Measurements from ENCODE around the gene TCFL5.

TCFL5 gene

GRCh38 chr20:62822239-62822787, 39.3 kb downstream of the TCFL5 start (continued):
- TF ChIP-seq ZNF544 (tag by site-specific recombination; IDR thresholded peaks at IDR 0.05), result no peak
- TF ChIP-seq PRDM2 (tag by site-specific recombination; IDR thresholded peaks at IDR 0.05; ENCODE audit: borderline replicate concordance), result no peak
- TF ChIP-seq IKZF3 (tag by site-specific recombination; IDR thresholded peaks at IDR 0.05), result no peak
- TF ChIP-seq KLF16 (tag by site-specific recombination; IDR thresholded peaks at IDR 0.05), result no peak
- TF ChIP-seq ZNF621 (tag by site-specific recombination; IDR thresholded peaks at IDR 0.05), result no peak
- TF ChIP-seq SP7 (tag by site-specific recombination; IDR thresholded peaks at IDR 0.05), result no peak
- no peak for TF ChIP-seq GLIS2 (tag by site-specific recombination; IDR thresholded peaks at IDR 0.05)
- TF ChIP-seq SCRT1 (tag by site-specific recombination; IDR thresholded peaks at IDR 0.05; ENCODE audit: borderline replicate concordance), result no peak
- TF ChIP-seq ZNF549 (tag by site-specific recombination; IDR thresholded peaks at IDR 0.05), result no peak
- no peak for TF ChIP-seq ZSCAN30 (tag by site-specific recombination; IDR thresholded peaks at IDR 0.05)
- no peak for TF ChIP-seq ZNF341 (tag by site-specific recombination; IDR thresholded peaks at IDR 0.05; ENCODE audit: low read depth)
- TF ChIP-seq, protein P1, sequence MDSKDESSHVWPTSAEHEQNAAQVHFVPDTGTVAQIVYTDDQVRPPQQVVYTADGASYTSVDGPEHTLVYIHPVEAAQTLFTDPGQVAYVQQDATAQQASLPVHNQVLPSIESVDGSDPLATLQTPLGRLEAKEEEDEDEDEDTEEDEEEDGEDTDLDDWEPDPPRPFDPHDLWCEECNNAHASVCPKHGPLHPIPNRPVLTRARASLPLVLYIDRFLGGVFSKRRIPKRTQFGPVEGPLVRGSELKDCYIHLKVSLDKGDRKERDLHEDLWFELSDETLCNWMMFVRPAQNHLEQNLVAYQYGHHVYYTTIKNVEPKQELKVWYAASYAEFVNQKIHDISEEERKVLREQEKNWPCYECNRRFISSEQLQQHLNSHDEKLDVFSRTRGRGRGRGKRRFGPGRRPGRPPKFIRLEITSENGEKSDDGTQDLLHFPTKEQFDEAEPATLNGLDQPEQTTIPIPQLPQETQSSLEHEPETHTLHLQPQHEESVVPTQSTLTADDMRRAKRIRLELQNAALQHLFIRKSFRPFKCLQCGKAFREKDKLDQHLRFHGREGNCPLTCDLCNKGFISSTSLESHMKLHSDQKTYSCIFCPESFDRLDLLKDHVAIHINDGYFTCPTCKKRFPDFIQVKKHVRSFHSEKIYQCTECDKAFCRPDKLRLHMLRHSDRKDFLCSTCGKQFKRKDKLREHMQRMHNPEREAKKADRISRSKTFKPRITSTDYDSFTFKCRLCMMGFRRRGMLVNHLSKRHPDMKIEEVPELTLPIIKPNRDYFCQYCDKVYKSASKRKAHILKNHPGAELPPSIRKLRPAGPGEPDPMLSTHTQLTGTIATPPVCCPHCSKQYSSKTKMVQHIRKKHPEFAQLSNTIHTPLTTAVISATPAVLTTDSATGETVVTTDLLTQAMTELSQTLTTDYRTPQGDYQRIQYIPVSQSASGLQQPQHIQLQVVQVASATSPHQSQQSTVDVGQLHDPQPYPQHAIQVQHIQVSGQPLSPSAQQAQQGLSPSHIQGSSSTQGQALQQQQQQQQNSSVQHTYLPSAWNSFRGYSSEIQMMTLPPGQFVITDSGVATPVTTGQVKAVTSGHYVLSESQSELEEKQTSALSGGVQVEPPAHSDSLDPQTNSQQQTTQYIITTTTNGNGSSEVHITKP (tag by site-specific recombination; IDR thresholded peaks at IDR 0.05), result no peak
- no peak for TF ChIP-seq RBAK (tag by site-specific recombination; IDR thresholded peaks at IDR 0.05)

DNA sequence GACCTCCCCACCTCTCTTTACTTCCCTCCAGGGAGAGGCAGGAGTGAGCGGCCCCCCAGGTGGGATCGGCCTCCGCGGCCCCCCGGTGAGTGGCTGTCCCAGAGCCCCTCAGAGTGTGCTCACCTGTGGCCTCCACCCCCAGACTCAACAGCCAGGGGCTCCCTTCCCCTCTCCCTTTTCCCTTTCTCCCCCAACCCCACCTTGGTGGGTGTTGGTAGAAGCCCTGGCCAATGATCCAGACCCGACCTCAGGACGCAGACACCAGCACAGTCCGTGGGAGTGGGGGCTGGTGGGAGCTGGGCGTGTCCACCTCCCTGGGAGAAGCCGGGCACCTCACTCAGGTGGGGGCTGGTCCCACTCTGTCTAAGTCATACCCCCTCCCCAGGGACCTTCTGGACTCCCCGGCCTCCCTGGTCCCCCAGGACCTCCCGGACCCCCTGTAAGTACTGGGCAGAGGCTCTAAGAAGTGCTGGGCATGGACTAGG, 39.9 kb downstream of the TCFL5 start:
- Histone ChIP-seq H3K4me1 (ENCODE audit: control insufficient read depth, insufficient read depth, low read length) (peaks cover 4% of the 10 kb centered on the region; the same call in 1 of the 2 replicates), H3K9me3 (ENCODE audit: control insufficient read depth, insufficient read depth, low read depth, low read length) (no peaks in the 10 kb centered on the region), H3K27ac (ENCODE audit: extremely low read depth, low read depth, low read length) (no peak overlapping the region), H3K36me3 (ENCODE audit: control insufficient read depth in 2 of 2, insufficient read depth in 1 of 2, low read length in 2 of 2) (no peaks in the 10 kb centered on the region), H3K4me3 (ENCODE audit: low read depth, low read length) (no peak overlapping the region)
- ChIA-PET CTCF (interaction anchor here (0.7 to 2.0 kb wide), 3 partner anchors 13 to 65 kb away, joined by 3 to 15 read pairs (median 5); no protein-coding TSS in a partner anchor), POLR2A (no interaction called here)
- peak; percentile 54; the same call in 1 of the 2 replicates for TF ChIP-seq ZNF121 (tag by site-specific recombination; IDR thresholded peaks at IDR 0.05)
- no peak for TF ChIP-seq ZNF133 (tag by site-specific recombination; IDR thresholded peaks at IDR 0.05)
- TF ChIP-seq SETDB1 (IDR thresholded peaks at IDR 0.05; ENCODE audit: insufficient read length, low read length), result no peak
- no peak for TF ChIP-seq ZNF76 (tag by site-specific recombination; IDR thresholded peaks at IDR 0.05; ENCODE audit: borderline replicate concordance, low read depth)
- no peak for TF ChIP-seq REPIN1 (tag by site-specific recombination; IDR thresholded peaks at IDR 0.05; ENCODE audit: low read depth)
- no peak for TF ChIP-seq ZNF600 (tag by site-specific recombination; IDR thresholded peaks at IDR 0.05)
- TF ChIP-seq GLIS1 (tag by site-specific recombination; IDR thresholded peaks at IDR 0.05), result peak; percentile 67
- no peak for TF ChIP-seq ZFP69B (tag by site-specific recombination; IDR thresholded peaks at IDR 0.05)
- TF ChIP-seq ZBTB7A (tag by site-specific recombination; IDR thresholded peaks at IDR 0.05; ENCODE audit: low read depth), result 0 out of 2 replicates have a peak, but pooled peaks have one; percentile 22
- no peak for TF ChIP-seq ZNF148 (tag by site-specific recombination; IDR thresholded peaks at IDR 0.05; ENCODE audit: borderline replicate concordance)
